ENCODE data around the gene CYFIP2.

The CYFIP2 gene

GRCh38 chr5:157326440-157327005, 60.6 kb downstream of the CYFIP2 start:
- DNase-seq (ENCODE audit: low spot score) = no peak

GRCh38 chr5:157327771-157328170, 61.8 kb downstream of the CYFIP2 start:
- DNase-seq (ENCODE audit: low spot score) = no peak

- DNase-seq (ENCODE audit: low spot score) = peak; percentile 94
These were observed 62.5 kb downstream of the CYFIP2 start for GRCh38 chr5:157328277-157328912.

GRCh38 chr5:157331807-157332206, 65.9 kb downstream of the CYFIP2 start:
- DNase-seq (ENCODE audit: low spot score) = no peak

GRCh38 chr5:157335534-157336422, 69.9 kb downstream of the CYFIP2 start:
- DNase-seq (ENCODE audit: low spot score) = peak; percentile 72

GRCh38 chr5:157336423-157336744, 70.5 kb downstream of the CYFIP2 start:
- no peak for DNase-seq (ENCODE audit: low spot score)

- no peak for DNase-seq (ENCODE audit: low spot score)
These were observed 73.5 kb downstream of the CYFIP2 start for GRCh38 chr5:157339409-157339808.

- DNase-seq (ENCODE audit: low spot score) = peak; percentile 74
These were observed 77.0 kb downstream of the CYFIP2 start for GRCh38 chr5:157342822-157343402.

GRCh38 chr5:157343842-157344790, 78.2 kb downstream of the CYFIP2 start:
- DNase-seq (ENCODE audit: low spot score) = peak; percentile 30

GRCh38 chr5:157345067-157345466, 79.1 kb downstream of the CYFIP2 start:
- no peak for DNase-seq (ENCODE audit: low spot score)

- DNase-seq (ENCODE audit: low spot score) = no peak
These were observed 79.6 kb downstream of the CYFIP2 start for GRCh38 chr5:157345485-157345884.

- no peak for DNase-seq (ENCODE audit: low spot score)
These were observed 81.6 kb downstream of the CYFIP2 start for GRCh38 chr5:157347301-157348048.

- no peak for DNase-seq (ENCODE audit: low spot score)
These were observed 82.1 kb downstream of the CYFIP2 start for GRCh38 chr5:157348049-157348400.

- DNase-seq (ENCODE audit: low spot score) = no peak
These were observed 85.2 kb downstream of the CYFIP2 start for GRCh38 chr5:157350939-157351801.

- no peak for DNase-seq (ENCODE audit: low spot score)
These were observed 85.8 kb downstream of the CYFIP2 start for GRCh38 chr5:157351802-157352092.

- no peak for DNase-seq (ENCODE audit: low spot score)
These were observed 86.9 kb downstream of the CYFIP2 start for GRCh38 chr5:157352756-157353340.

- DNase-seq (ENCODE audit: low spot score) = no peak
These were observed 88.9 kb downstream of the CYFIP2 start for GRCh38 chr5:157354800-157355199.

GRCh38 chr5:157356576-157356975, 90.7 kb downstream of the CYFIP2 start:
- no peak for DNase-seq (ENCODE audit: low spot score)

GRCh38 chr5:157357823-157358222, 91.9 kb downstream of the CYFIP2 start:
- DNase-seq (ENCODE audit: low spot score) = no peak

- no peak for DNase-seq (ENCODE audit: low spot score)
These were observed 92.9 kb downstream of the CYFIP2 start for GRCh38 chr5:157358871-157359270.

Measured in AG20443 (cell line).